Measurements from ENCODE around the gene EXO5. TPM values are rescaled to one million over a fixed set of nuclear protein-coding genes. Genes with fewer than 3 reads are reported as not detected.

Gene EXO5
- total and polyA plus RNA-seq, 2 of the 8 experiments (the other 6 are each of a cell fraction or from before 2014, with no cell fraction given): 4.4 to 8.5 TPM

Small RNAs within 50 kb of the gene (small RNA-seq; reads per million reads assigned to genes)
- gene AL356379.1 (ENCODE audit: insufficient read depth): not detected

Other genes with a start within 250 kb of the EXO5 start
- 2.7 and 3.2 TPM in 2 replicates for gene COL9A2, start 191.5 kb upstream of the EXO5 start, total RNA-seq (2021; fragmentation: NEBNext Ultra II Directional; extraction: Animal tissue kit (Norgen Biotek cat#: 25700))
- gene COL9A2, start 191.5 kb upstream of the EXO5 start, polyA plus RNA-seq (2011; rRNA removed): 3.3 and 3.7 TPM in 2 replicates
- gene SMAP2, start 135.0 kb upstream of the EXO5 start, total RNA-seq (2021; fragmentation: NEBNext Ultra II Directional; extraction: Animal tissue kit (Norgen Biotek cat#: 25700)): 5.0 and 5.5 TPM in 2 replicates
- gene SMAP2, start 135.0 kb upstream of the EXO5 start, polyA plus RNA-seq (2011; rRNA removed): 3.9 and 4.3 TPM in 2 replicates
- gene ZFP69B, start 58.3 kb upstream of the EXO5 start, total RNA-seq (2021; fragmentation: NEBNext Ultra II Directional; extraction: Animal tissue kit (Norgen Biotek cat#: 25700)): 6.3 and 8.2 TPM in 2 replicates
- 1.4 and 1.7 TPM in 2 replicates for gene ZFP69B, start 58.3 kb upstream of the EXO5 start, polyA plus RNA-seq (2011; rRNA removed)
- 4.3 TPM in 2 replicates for gene ZFP69, start 31.5 kb upstream of the EXO5 start, total RNA-seq (2021; fragmentation: NEBNext Ultra II Directional; extraction: Animal tissue kit (Norgen Biotek cat#: 25700))
- gene ZFP69, start 31.5 kb upstream of the EXO5 start, polyA plus RNA-seq (2011; rRNA removed): 0.83 and 1.0 TPM in 2 replicates
- 7.3 and 9.3 TPM in 2 replicates for gene ZNF684, start 22.9 kb downstream of the EXO5 start, total RNA-seq (2021; fragmentation: NEBNext Ultra II Directional; extraction: Animal tissue kit (Norgen Biotek cat#: 25700))
- 2.4 and 2.6 TPM in 2 replicates for gene ZNF684, start 22.9 kb downstream of the EXO5 start, polyA plus RNA-seq (2011; rRNA removed)
- gene RIMS3, start 156.9 kb downstream of the EXO5 start, total RNA-seq (2021; fragmentation: NEBNext Ultra II Directional; extraction: Animal tissue kit (Norgen Biotek cat#: 25700)): 20.6 and 21.0 TPM in 2 replicates
- 13.3 and 20.6 TPM in 2 replicates for gene RIMS3, start 156.9 kb downstream of the EXO5 start, polyA plus RNA-seq (2011; rRNA removed)
- gene NFYC, start 182.9 kb downstream of the EXO5 start, total RNA-seq (2021; fragmentation: NEBNext Ultra II Directional; extraction: Animal tissue kit (Norgen Biotek cat#: 25700)): 51.1 and 54.1 TPM in 2 replicates
- 107 and 124 TPM in 2 replicates for gene NFYC, start 182.9 kb downstream of the EXO5 start, polyA plus RNA-seq (2011; rRNA removed)